ENCODE data around the gene SOS1.
"Not testable (repeated sequence)": the region's sequence is repeated elsewhere in the genome, so short reads cannot be mapped to it uniquely, and the experiment has no call there.

SOS1 gene

DNA sequence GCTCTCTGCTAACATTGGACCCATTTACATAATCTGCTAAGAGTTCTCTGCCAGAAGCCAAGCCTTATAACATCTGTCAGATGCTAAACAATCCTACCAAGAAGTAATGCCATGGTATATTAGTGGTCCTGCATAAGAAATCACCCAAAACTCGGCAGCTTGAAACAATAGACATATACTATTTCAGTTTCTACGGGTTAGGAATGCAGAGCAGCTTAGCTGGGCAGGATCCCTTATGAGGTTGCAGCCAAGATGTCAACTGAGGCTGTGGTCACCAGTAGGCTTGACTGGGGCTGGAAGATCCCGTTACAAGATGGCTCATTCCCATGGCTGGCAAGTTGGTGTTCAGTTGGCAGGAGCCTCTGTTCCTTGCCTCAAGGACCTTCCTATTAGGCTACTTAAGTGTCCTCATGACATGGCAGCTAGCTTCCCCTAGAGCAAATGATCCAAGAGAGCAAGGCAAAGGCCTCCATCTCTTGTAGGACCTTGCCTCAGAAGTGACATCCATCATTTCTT lies 25.1 kb upstream of the SOS1 start:
- no peak for DNase-seq
- H3K4me3 Mint-ChIP-seq = no peak overlapping the region
- no peaks in the 10 kb centered on the region for H3K27me3 Mint-ChIP-seq
- peaks cover 0 to 8% of the 10 kb centered on the region in 2 donors for H3K4me1 Mint-ChIP-seq (ENCODE audit: low read depth in 2 of 2)
- no peaks in the 10 kb centered on the region for H3K36me3 Mint-ChIP-seq (ENCODE audit: insufficient read depth)
- H3K27ac Mint-ChIP-seq = no peak overlapping the region
- no peaks in the 10 kb centered on the region for H3K9me3 Mint-ChIP-seq
- no peak for ATAC-seq (replicated peaks)

DNA sequence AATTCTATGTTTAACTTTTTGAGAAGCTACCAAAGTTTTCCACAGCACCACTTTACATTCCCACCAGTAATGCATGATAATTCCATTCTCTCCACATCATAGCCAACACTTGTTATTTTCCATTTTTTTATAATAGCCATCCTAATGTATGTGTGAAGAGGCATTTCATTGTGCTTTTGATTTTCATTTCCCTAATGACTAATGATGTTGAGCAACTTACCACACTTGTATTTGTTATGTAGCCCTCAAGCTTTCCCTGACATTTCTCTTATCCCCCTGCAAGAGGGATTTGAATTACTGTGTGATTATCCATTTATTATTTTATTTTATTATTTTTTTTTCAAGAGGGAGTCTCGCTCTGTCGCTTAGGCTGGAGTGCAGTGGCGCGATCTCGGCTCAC lies 23.6 kb upstream of the SOS1 start:
- Mint-ChIP-seq H3K4me1 (ENCODE audit: low read depth in 2 of 2) (peaks cover 5 to 11% of the 10 kb centered on the region in 2 donors), H3K27me3 (no peaks in the 10 kb centered on the region), H3K9me3 (no peaks in the 10 kb centered on the region), H3K27ac (peak overlapping the region in 1 of 2 donors; percentile 17), H3K4me3 (no peak overlapping the region), H3K36me3 (ENCODE audit: insufficient read depth) (peaks cover 6% of the 10 kb centered on the region)
- DNase-seq (no peak), ATAC-seq (replicated peaks) (no peak)

DNA sequence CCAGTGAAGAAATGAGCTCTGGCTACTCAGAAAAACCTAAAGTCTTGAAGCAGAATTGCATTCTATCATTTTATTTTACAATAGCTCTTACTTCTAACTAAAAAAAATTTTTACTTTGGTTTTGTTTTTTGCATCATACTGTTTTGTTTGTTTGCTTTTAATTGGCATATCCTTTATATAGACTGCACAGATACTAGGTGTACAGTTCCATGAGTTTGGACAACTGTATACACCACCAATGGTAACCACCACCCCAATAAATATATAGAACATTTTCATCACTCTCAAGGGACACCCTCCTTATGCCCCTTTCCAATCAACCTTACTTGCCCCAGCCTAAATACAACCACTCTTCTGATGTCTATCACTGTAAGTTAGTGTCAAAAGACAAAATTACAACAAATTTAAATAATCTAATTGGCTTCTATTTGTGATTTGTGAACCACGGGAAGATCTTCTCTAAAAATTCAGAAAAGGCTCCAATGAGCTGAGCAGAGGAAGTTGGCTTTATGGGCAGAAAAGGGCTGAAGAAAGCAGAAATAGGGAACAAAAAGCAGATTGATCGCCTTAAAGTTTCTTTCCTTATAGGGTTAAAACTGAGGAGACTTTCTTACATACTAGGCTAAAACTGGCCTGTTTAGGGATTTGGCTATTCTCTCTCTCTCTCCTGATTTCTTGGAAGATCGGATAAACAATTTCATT lies 22.2 kb upstream of the SOS1 start:
- Mint-ChIP-seq H3K27me3 (no peaks in the 10 kb centered on the region), H3K4me3 (no peak overlapping the region), H3K4me1 (ENCODE audit: low read depth in 2 of 2) (peaks cover 12 to 15% of the 10 kb centered on the region in 2 donors), H3K36me3 (ENCODE audit: insufficient read depth) (peaks cover 6% of the 10 kb centered on the region), H3K9me3 (no peaks in the 10 kb centered on the region), H3K27ac (no peak overlapping the region)
- DNase-seq (no peak), ATAC-seq (replicated peaks) (no peak)

DNA sequence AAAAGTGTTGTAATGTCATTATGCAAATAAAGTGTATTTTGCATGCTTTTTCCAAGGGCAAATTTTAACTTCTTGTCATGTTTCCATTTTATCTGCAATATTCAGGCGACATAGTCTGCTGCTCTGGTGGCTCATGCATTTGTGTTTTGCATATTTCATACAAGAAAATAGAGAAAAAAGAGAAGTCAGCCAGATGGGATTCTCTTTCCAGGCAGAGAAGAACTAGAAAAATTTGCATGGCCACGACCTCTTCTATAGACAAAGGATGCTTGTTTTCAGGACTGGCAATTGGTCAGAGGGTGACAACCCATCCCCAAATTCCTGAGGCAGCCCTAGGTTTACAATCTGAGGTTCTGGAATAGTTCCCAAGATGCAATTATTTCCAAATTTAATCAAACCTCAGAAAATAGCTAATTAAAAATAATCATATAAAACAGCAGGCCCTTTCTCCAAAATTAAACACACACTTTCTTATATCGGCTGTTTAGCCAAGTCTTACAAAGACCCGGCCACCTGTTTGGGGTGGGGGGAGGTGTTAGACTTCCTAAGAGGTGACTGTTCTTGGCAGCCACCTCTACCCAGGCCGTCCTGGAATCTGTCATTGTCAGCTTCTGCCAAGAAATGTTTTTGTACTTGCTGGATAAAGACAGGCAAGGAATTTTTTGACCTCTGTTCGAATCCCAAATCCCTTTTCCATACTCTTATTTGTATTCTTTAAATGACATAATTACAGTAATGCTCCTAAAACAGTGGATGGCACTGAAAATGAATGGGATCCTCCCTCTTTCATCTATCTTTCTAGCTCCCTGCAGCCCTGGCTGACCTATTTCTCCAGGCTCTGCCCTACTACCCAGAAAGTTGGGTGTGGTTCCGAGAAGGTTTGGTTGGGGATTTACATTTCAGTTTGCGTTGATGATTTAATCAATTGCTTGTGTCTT lies 20.8 kb upstream of the SOS1 start:
- Mint-ChIP-seq H3K9me3 (no peaks in the 10 kb centered on the region), H3K27me3 (no peaks in the 10 kb centered on the region), H3K4me3 (peak overlapping the region in 1 of 2 donors; percentile 50), H3K36me3 (ENCODE audit: insufficient read depth) (peaks cover 6% of the 10 kb centered on the region), H3K4me1 (ENCODE audit: low read depth in 2 of 2) (peaks cover 15 to 16% of the 10 kb centered on the region in 2 donors), H3K27ac (peak overlapping the region; percentile 33 to 75)
- DNase-seq (no peak), ATAC-seq (replicated peaks) (peak; percentile 68)

DNA sequence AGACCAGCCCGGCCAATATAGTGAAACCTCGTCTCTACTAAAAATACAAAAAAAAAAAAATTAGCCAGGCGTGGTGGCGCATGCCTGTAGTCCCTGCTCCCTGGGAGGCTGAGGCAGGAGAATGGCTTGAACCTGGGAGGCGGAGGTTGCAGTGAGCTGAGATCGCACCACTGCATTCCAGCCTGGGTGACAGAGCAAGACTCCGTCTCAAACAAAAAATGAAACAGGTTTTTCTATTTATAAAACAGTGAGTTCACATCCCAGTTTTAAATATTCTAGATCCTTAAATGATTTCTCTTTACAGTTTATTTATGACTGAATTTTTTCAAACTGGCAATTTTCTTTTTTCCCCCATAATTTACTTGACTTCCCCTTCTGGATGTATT lies 20.1 kb upstream of the SOS1 start:
- not testable (repeated sequence) for H3K9me3 Mint-ChIP-seq; H3K4me3 Mint-ChIP-seq; H3K36me3 Mint-ChIP-seq (ENCODE audit: insufficient read depth); ATAC-seq (replicated peaks); H3K27ac Mint-ChIP-seq; DNase-seq; H3K27me3 Mint-ChIP-seq
- peaks cover 20 to 21% of the 10 kb centered on the region in 2 donors for H3K4me1 Mint-ChIP-seq (ENCODE audit: low read depth in 2 of 2)

DNA sequence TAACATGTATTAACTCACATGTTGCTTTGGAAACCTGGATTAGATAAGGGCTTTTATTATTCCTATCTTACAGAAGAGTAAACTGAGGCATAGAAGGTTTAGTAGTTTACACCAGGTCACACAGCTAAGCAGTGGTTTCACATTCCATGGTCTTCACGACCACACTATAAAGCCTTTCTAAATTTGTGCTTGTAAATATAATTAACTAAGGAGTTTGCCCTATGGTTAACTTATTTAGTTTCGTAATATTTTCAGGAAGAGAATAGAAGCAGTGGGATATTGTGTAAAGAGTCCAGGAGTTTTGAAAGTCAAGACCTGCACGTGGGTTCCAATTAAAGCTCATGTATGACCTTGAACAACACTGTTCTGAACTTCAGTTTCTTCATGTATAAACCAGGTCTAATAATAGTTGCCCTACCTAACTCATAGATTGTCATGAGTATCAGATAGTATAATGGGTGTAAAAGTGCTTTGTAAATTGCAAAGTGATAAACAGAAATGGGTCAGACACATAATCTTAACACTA lies 19.5 kb upstream of the SOS1 start:
- DNase-seq = no peak
- no peak overlapping the region for H3K27ac Mint-ChIP-seq
- H3K9me3 Mint-ChIP-seq = no peaks in the 10 kb centered on the region
- no peak for ATAC-seq (replicated peaks)
- peaks cover 6% of the 10 kb centered on the region for H3K36me3 Mint-ChIP-seq (ENCODE audit: insufficient read depth)
- H3K27me3 Mint-ChIP-seq = no peaks in the 10 kb centered on the region
- H3K4me3 Mint-ChIP-seq = no peak overlapping the region
- peaks cover 23 to 26% of the 10 kb centered on the region in 2 donors for H3K4me1 Mint-ChIP-seq (ENCODE audit: low read depth in 2 of 2)

DNA sequence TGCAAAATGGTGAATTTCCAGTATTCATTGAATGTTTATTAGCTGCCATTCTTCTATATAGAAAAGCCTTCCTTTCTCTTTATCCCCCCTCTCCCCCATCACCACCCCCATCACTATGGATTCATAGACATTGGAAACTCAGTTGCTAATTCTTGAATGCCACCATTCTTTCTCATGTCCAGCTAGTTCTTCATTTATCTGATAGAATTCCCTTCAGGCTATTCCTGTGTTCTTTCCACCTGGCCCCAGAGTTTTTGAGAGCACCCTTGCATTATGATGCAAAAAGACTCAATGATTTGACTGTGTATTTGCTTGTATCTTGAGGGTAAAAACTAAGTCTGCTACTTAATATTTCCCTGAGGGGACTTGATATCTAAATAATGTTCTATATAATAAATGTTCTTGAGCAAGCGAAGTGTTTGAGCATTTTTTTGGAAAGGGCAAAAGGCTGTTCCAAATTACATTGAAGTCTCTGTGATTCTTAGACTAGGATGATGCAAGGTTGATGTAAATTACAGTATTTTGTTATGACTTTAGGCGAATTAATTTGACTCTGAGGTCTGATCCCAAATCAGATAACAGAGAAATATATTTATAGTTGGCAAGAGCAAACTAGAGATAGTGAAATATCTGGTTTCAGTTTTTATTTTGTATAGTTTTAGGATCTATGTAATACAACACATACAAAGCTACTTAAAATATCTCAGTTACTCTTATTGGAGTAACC lies 18.8 kb upstream of the SOS1 start:
- DNase-seq (no peak), ATAC-seq (replicated peaks) (no peak)
- H3K9me3 Mint-ChIP-seq = no peaks in the 10 kb centered on the region
- peaks cover 6% of the 10 kb centered on the region for H3K36me3 Mint-ChIP-seq (ENCODE audit: insufficient read depth)
- H3K4me3 Mint-ChIP-seq = no peak overlapping the region
- H3K4me1 Mint-ChIP-seq (ENCODE audit: low read depth in 2 of 2) = peaks cover 23 to 26% of the 10 kb centered on the region in 2 donors
- H3K27me3 Mint-ChIP-seq = no peaks in the 10 kb centered on the region
- H3K27ac Mint-ChIP-seq = peak overlapping the region in 1 of 2 donors; percentile 5

DNA sequence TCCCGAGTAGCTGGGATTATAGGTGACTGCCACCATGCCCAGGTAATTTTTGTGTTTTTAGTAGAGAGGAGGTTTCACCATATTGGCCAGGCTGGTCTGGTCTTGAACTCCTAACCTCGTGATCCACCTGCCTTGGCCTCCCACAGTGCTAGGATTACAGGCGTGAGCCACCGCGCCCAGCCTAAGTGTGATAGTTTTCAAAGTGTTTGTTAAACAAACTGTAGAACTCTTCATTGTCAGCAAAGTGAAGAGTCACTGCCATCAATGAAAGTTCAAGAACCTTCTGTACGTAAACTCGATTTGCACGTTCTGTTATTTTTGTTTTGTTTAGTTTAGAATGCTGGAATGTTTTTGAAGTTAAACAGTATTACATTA lies 18.0 kb upstream of the SOS1 start:
- H3K4me1 Mint-ChIP-seq (ENCODE audit: low read depth in 2 of 2) = peaks cover 23 to 26% of the 10 kb centered on the region in 2 donors
- DNase-seq (no peak), ATAC-seq (replicated peaks) (no peak)
- H3K36me3 Mint-ChIP-seq (ENCODE audit: insufficient read depth) = peaks cover 6% of the 10 kb centered on the region
- no peak overlapping the region for H3K4me3 Mint-ChIP-seq
- no peaks in the 10 kb centered on the region for H3K27me3 Mint-ChIP-seq
- peak overlapping the region in 1 of 2 donors; percentile 41 for H3K27ac Mint-ChIP-seq
- no peaks in the 10 kb centered on the region for H3K9me3 Mint-ChIP-seq

DNA sequence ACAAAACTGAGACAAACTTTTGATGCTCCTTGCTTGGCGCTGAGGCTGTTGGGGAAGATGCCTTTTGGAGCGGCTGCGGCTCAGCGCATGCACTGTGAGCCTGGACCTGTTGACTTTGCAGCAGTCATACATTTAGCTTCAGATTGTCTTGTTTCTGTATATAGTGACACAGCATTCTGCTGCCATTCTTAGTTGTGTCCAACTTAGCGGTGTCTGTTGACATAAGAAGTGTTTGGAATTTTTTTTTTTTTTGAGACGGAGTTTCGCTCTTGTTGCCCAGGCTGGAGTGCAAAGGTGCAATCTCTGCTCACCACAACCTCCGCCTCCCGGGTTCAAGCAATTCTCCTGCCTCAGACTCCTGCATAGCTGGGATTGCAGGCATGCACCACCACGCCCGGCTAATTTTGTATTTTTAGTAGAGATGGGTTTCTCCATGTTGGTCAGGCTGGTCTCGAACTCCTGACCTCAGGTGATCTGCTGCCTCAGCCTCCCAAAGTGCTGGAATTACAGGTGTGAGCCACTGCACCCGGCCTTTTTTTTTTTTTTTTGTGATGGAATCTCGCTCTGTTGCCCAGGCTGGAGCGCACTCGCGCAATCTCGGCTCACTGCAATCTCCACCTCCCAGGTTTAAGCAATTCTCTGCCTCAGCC lies 17.5 kb upstream of the SOS1 start:
- not testable (repeated sequence) for H3K9me3 Mint-ChIP-seq; DNase-seq; H3K36me3 Mint-ChIP-seq (ENCODE audit: insufficient read depth); H3K27me3 Mint-ChIP-seq; ATAC-seq (replicated peaks); H3K4me3 Mint-ChIP-seq; H3K27ac Mint-ChIP-seq
- H3K4me1 Mint-ChIP-seq (ENCODE audit: low read depth in 2 of 2) = peaks cover 23 to 29% of the 10 kb centered on the region in 2 donors

DNA sequence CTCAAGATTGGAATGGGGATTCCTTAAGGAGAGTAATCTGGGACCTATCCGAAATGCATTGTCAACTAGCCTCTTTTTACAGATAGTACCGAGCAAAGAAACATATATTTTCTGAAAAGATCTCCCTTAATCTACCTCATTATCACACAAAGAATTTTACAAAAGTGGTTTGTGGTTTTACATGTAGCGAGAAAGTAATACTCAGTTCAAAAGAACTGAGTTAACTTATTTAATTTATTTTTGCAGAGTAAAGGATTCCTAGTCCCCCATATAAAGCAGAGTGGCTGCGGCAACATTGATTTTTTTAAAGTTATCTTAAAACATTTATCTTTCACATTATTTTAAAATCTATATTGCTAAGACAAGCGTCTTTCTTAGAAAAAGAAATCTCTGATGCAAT lies 15.9 kb upstream of the SOS1 start:
- Mint-ChIP-seq H3K4me3 (peak overlapping the region; percentile 48 to 59), H3K36me3 (ENCODE audit: insufficient read depth) (peaks cover 6% of the 10 kb centered on the region), H3K9me3 (no peaks in the 10 kb centered on the region), H3K27ac (peak overlapping the region in 1 of 2 donors; percentile 71), H3K4me1 (ENCODE audit: low read depth in 2 of 2) (peaks cover 16 to 33% of the 10 kb centered on the region in 2 donors), H3K27me3 (no peaks in the 10 kb centered on the region)
- ATAC-seq (replicated peaks) = peak; percentile 73
- DNase-seq = no peak

DNA sequence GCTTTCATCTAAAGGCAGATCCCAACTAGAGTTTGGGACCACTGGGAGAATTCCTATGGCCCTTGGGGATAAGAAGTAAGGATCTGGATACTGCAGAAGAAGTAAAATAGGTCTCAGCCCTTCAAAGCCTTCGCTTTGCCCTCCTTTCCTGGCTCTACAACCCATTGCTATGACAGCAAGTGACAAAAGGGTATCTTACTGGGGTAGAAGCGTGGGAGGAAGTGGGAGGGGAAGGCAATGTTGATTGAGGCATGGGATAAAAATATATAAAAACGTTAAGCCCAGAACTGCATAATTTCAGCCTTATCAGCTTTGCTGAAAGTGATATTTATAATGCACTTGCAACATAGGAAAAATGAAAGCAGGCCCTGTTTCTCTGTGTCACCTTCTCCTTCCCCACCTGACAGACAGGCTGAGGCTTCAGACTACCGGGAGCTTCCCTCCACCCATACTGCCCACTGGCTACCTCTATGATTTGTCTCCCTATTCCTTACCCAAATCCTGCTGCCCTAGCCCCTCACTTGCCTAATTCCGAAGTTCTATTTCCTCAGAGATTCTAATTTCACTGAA lies 14.9 kb upstream of the SOS1 start:
- peaks cover 6% of the 10 kb centered on the region for H3K36me3 Mint-ChIP-seq (ENCODE audit: insufficient read depth)
- H3K9me3 Mint-ChIP-seq = no peaks in the 10 kb centered on the region
- H3K4me3 Mint-ChIP-seq = peak overlapping the region; percentile 48 to 59
- H3K27ac Mint-ChIP-seq = peak overlapping the region in 1 of 2 donors; percentile 71
- DNase-seq (no peak), ATAC-seq (replicated peaks) (peak; percentile 41)
- no peaks in the 10 kb centered on the region for H3K27me3 Mint-ChIP-seq
- H3K4me1 Mint-ChIP-seq (ENCODE audit: low read depth in 2 of 2) = peaks cover 15 to 37% of the 10 kb centered on the region in 2 donors

DNA sequence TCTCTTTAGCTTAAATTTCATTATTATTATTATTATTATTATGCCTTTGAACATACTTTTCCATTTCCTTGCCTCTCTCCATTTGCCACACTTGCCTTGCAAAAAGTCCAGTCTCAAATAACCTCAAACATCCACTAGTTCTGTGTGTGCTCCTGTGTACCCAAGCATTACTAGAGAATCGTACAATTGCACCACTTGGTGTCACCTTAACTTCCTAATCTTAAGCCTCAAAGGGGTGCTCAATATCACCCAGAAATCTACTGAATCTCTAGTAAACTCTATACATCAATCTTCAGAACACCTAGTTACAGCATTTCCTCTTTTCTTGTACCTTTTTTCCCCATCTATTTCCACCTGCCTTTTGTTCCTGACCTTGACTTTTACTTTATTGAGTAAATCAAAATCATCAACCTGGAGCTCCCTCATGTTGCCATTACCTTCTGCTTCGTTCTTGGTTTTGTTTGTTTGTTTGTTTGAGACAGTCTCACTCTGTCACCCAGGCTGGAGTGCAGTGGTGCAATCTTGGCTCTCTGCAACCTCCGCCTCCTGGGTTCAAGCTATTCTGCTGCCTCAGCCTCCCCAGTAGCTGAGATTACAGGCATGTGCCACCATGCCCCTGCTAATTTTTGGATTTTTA lies 12.5 kb upstream of the SOS1 start:
- ATAC-seq (replicated peaks) (no peak), DNase-seq (no peak)
- Mint-ChIP-seq H3K4me3 (no peak overlapping the region), H3K27ac (no peak overlapping the region), H3K9me3 (no peaks in the 10 kb centered on the region), H3K36me3 (ENCODE audit: insufficient read depth) (peaks cover 2% of the 10 kb centered on the region), H3K4me1 (ENCODE audit: low read depth in 2 of 2) (peaks cover 22 to 39% of the 10 kb centered on the region in 2 donors), H3K27me3 (no peaks in the 10 kb centered on the region)

Measured in effector memory CD8-positive, alpha-beta T cell (primary cell).